HG03108 (cell line): ENCODE measurements around the gene EIPR1.

Experiments
- ATAC-seq: cut with Tn5 transposase; IDR thresholded peaks from one replicate; pipeline ENCODE4 v1.9.1; 2021; ENCODE audit warnings: moderate library complexity; ENCODE audit not compliant: unreplicated experiment

Gene EIPR1

GRCh38 chr2:3256605-3257004, 121.0 kb downstream of the EIPR1 start:
- ATAC-seq = no peak

- no peak for ATAC-seq
Observed at GRCh38 chr2:3256157-3256556, 121.5 kb downstream of the EIPR1 start.

DNA sequence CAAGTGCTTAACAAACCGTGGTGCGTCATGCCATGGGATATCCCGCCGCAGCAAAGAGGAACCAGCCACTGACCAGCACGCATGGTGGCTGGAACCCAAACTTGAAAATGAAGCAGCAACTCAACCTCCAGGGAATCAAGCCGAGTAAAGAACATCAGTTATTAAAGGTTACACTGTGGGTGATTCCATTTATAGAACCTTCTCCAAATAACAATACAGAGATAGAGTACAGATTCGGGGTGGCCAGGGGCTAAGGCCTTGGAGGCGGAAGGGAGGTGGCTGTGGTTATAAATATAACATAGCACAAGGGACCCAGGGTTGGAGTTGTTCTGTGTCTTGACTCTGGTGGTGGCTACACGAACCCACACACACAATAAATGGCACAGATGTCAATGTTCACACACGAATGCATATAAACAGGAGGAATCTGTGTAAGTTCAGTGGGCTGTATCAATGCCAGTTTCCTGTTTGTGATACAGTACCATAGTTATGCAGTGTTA, 123.1 kb downstream of the EIPR1 start:
- ATAC-seq = peak; percentile 49

DNA sequence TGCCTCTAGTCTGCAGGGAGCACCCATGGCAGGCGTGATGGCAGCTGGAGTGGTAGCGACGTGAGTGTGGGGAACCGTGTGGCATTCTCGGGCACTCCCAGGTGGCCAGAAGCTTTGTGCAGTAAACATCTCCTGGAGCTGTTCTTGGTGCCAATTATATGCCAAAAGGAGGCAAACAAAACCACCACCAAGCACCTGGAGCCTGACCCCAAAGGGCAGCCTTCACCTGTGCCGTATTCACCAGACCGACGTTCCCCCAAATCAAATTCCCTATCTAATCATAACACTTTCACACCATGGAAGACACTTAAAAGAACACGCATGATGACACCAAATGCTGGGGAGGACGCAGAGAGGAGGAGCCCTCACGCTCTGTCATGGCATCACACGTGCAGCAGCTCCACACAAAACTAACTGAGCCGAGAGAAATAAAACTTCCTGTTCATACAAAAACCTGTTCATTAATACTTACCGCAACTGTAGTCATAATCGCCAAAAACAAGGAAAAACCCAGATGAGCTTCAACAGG, 123.6 kb downstream of the EIPR1 start:
- peak; percentile 36 for ATAC-seq

DNA sequence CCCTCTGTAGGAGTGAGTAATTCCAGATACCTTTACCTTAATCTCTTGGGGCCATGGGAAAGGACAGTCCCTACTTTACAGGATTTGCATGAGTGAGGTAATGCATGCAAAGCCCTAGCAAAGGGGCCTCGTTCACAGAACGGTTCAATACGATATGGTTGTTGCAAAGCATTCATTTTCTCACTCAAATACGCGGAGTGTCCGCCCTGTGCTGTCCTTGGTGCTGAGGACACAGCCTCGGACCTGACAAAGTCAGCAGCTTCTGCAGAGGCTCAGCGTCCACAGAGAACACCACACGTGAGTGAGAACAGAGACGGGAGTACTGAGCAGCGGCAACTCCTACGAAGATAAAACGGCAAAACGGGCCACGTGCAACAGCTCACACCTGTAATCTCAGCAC, 125.7 kb downstream of the EIPR1 start:
- no peak for ATAC-seq

DNA sequence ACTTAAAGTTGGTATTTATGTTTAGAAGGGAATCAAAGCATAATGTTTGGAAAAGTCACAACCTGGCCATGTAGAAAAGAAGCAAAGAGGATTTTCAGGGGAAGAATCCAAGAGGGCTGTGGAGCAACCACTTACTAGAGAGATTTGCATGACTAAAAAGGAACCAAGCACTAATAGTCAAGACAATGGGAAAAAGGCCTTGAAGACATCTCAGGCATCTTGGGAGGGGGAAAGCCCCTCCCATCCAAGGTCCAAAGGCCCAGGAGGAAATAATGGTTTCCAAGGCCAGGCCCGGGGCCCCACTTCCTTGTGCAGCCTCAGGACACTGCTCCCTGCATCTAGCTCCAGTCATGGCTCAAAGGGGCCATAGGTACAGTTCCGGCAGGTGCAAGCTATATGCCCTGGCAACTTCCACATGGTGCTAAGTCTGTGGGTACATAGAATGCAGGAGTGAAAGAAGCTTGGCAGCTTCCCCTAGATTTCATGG, 128.1 kb downstream of the EIPR1 start:
- no peak for ATAC-seq

- no peak for ATAC-seq
Observed at GRCh38 chr2:3248754-3249475, 128.7 kb downstream of the EIPR1 start.

DNA sequence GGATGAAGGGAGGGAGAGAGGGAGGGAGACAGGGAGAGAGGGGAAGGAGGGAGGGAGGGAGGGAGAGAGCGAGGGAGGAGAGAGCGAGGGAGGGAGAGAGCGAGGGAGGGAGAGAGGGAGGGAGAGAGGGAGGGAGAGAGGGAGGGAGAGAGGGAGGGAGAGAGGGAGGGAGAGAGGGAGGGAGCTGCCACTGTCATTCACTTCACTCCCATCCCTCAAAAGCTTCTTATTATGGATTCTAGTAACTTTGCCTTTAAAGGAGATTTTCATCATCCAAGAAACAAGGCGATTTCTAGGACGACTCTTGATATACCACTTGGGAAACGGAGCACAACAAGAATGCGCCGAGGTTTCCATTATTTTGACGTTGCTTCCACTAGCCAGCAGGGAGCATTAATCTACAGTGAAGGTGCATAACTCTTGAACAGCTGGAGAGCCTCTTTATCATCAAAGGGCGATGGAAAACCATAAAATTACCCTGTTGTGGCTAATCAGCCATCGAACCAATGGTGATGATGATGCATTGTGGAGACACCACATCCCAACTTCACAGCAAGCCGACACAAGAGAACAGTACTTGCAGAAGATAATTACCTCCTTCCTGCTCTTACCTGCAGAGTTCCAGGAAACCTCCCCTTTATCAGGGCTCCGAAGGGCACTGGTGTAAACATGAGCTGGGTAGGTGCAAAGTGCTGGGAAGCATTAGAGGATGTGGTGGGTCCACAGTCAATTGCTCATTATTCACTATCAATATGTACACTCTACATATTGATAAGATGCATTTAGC, 130.5 kb downstream of the EIPR1 start:
- ATAC-seq = no peak

DNA sequence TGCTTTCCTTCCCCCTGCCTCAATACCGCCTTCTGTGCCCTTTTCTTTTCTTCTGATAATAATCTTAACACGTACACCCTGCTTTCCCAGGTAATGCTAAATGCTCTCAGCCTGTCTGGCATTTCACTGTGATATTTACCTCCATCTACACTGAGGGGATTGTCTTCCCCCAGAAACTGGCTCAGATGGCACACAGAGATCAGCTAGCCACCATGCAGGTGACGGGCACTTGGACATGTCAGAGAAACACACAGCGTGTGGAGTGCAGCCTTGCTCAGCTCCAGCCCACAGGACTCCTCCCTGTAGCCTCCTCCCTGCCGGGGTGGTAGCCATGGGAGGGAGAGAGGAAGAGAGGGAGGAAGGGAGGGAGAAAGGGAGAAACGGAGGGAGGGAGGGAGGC, 131.2 kb downstream of the EIPR1 start:
- no peak for ATAC-seq

- no peak for ATAC-seq
Observed at GRCh38 chr2:3244486-3244885, 133.1 kb downstream of the EIPR1 start.

DNA sequence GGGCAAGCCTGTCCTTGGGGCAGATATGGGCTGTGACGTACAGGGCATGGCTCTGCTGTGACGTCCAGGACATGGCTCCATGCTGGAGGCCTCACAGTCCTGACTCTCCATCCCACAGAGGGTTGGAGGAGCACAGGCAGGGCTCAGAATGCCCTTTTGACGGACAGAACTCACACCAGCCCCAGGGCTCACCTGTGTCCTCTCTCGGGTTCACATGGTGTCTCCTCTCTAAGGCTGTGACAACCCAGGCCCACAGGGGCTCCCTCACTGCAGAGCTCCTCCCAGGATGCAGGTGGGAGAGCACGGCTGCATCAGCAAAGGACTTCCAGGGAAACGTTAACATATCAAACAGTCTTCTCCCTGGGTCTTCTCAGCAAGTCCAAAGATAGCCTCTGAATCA, 133.8 kb downstream of the EIPR1 start:
- no peak for ATAC-seq

- peak; percentile 59 for ATAC-seq
Observed at GRCh38 chr2:3242747-3243369, 134.8 kb downstream of the EIPR1 start.

DNA sequence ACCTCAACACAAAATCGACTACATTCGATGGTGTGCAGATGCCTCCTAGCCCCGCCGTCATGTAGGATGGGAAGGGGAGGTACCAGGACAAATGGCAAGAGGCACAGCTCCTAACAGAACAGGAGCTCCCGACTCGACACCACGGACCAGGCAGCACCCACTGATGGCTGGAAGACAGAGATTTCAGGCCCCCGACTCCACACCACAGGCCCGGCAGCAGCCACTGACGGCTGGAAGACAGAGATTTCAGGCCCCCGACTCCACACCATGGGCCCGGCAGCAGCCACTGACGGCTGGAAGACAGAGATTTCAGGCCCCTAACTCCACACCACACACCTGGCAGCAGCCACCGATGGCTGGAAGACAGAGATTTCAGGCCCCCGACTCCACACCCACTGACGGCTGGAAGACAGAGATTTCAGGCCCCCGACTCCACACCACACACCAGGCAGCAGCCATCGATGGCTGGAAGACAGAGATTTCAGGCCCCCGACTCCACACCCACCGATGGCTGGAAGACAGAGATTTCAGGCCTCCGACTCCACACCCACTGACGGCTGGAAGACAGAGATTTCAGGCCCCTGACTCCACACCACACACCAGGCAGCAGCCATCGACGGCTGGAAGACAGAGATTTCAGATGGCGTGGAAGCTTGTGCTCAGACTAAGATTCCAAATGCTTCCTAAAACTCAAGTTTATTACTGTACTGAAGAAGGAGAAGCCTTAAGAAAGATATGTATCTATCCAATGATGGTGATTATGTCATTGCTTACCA, 135.5 kb downstream of the EIPR1 start:
- ATAC-seq = no peak

DNA sequence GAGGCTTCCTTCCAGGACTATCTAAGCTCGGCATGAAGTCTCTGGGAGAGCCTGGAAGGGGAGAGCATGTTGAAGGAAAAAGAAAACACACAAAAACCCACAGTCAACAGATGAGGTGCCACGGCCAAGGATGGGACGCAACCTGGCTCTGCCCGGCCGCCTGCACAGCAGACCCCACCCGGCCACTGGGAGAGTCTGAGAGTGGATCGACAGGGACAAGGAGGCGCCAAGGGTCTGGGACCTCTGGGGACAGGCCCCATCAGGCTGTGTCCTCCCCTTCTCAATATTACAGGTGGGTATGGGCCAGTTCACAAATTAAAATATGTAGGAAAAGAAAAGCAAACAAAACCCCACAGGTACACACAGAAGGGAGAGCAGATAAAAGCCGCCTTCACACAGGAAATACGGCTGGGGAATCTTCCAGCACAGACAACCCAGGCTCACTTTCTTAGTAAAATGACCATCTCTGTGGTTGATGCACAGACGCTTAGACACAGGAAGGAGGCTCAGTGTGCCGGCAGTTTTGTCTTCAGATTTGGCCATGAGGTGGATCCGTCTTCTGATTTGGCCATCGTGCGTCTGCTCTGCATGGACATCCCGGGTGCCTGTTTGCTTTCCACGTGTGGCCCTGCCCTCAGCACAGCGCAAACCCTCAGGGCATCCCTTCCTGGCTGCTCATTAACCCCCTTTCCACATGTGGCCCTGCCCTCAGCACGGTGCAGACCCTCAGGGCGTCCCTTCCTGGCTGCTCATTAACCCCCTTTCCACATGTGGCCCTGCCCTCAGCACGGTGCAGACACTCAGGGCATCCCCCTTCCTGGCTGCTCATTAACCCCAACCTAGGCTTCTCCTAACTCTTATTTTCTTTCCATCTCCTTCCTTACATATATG, 138.4 kb downstream of the EIPR1 start:
- peak; percentile 50 for ATAC-seq

- ATAC-seq = no peak
Observed at GRCh38 chr2:3236300-3237045, 141.1 kb downstream of the EIPR1 start.

- no peak for ATAC-seq
Observed at GRCh38 chr2:3233877-3234276, 143.7 kb downstream of the EIPR1 start.

- ATAC-seq = no peak
Observed at GRCh38 chr2:3229221-3229620, 148.4 kb downstream of the EIPR1 start.

GRCh38 chr2:3224681-3225080, 152.9 kb downstream of the EIPR1 start:
- no peak for ATAC-seq
